ENCODE results near the gene PLCB1. TPM values are rescaled to one million over a fixed set of nuclear protein-coding genes. Genes with fewer than 3 reads are reported as not detected.

PLCB1 gene
- total RNA-seq, 1 donor from 2014 or later: 37.4 TPM

- Mint-ChIP-seq H3K4me3 (ENCODE audit: unreplicated experiment) (no peak overlapping the region), H3K27me3 (ENCODE audit: unreplicated experiment) (no peaks in the 10 kb centered on the region), H3K9me3 (ENCODE audit: unreplicated experiment) (no peaks in the 10 kb centered on the region), H3K36me3 (ENCODE audit: unreplicated experiment) (no peaks in the 10 kb centered on the region), H3K27ac (ENCODE audit: unreplicated experiment) (no peak overlapping the region), H3K4me1 (ENCODE audit: low read depth, unreplicated experiment) (no peaks in the 10 kb centered on the region)
- no peak for DNase-seq
- TF ChIP-seq, protein P1, sequence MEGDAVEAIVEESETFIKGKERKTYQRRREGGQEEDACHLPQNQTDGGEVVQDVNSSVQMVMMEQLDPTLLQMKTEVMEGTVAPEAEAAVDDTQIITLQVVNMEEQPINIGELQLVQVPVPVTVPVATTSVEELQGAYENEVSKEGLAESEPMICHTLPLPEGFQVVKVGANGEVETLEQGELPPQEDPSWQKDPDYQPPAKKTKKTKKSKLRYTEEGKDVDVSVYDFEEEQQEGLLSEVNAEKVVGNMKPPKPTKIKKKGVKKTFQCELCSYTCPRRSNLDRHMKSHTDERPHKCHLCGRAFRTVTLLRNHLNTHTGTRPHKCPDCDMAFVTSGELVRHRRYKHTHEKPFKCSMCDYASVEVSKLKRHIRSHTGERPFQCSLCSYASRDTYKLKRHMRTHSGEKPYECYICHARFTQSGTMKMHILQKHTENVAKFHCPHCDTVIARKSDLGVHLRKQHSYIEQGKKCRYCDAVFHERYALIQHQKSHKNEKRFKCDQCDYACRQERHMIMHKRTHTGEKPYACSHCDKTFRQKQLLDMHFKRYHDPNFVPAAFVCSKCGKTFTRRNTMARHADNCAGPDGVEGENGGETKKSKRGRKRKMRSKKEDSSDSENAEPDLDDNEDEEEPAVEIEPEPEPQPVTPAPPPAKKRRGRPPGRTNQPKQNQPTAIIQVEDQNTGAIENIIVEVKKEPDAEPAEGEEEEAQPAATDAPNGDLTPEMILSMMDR (IDR thresholded peaks at IDR 0.05; ENCODE audit: partially characterized antibody, unreplicated experiment): no peak
These were observed 656.2 kb downstream of the PLCB1 start for GRCh38 chr20:8788275-8788674.

- Mint-ChIP-seq H3K36me3 (ENCODE audit: unreplicated experiment) (no peaks in the 10 kb centered on the region), H3K27ac (ENCODE audit: unreplicated experiment) (no peak overlapping the region), H3K4me1 (ENCODE audit: low read depth, unreplicated experiment) (no peaks in the 10 kb centered on the region), H3K9me3 (ENCODE audit: unreplicated experiment) (no peaks in the 10 kb centered on the region), H3K4me3 (ENCODE audit: unreplicated experiment) (no peak overlapping the region), H3K27me3 (ENCODE audit: unreplicated experiment) (no peaks in the 10 kb centered on the region)
- TF ChIP-seq, protein P1 (IDR thresholded peaks at IDR 0.05; ENCODE audit: partially characterized antibody, unreplicated experiment): no peak
- DNase-seq: no peak
These were observed 656.8 kb downstream of the PLCB1 start for GRCh38 chr20:8788831-8789230.

DNA sequence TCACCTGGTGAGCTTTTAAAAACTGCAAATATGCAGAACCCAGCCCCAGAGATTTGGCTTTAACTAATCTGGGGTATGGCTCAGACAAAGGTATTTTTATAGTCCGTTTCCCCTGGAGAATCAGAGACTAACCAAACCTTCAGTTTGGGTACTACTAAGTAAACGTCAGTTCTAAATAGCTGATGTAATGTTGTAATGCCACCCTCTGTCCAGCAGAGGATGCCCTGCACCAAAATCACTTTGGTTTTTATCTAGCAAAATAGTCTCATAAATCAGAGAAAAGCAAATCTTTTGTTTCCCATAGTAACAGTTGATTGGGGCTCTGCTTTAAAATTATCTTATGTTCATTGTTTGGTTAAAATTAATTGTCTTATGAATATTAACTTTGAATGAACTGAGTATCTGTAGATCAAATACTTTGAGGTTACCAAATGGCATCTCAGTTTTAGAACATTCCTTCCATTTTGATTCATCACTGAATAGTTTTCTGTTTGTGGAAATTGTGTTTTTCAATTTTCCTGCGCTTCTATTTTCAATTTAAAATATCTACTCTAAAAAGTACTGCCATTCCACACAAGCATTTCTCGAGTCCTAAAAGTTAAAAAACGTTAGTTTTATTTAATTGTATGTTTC is 658.5 kb downstream of the PLCB1 start:
- Mint-ChIP-seq H3K9me3 (ENCODE audit: unreplicated experiment) (no peaks in the 10 kb centered on the region), H3K4me3 (ENCODE audit: unreplicated experiment) (no peak overlapping the region), H3K27me3 (ENCODE audit: unreplicated experiment) (no peaks in the 10 kb centered on the region), H3K4me1 (ENCODE audit: low read depth, unreplicated experiment) (no peaks in the 10 kb centered on the region), H3K36me3 (ENCODE audit: unreplicated experiment) (no peaks in the 10 kb centered on the region), H3K27ac (ENCODE audit: unreplicated experiment) (no peak overlapping the region)
- peak; percentile 38 for DNase-seq
- TF ChIP-seq, protein P1 (IDR thresholded peaks at IDR 0.05; ENCODE audit: partially characterized antibody, unreplicated experiment): peak; percentile 100

GRCh38 chr20:8795404-8795803 is 663.3 kb downstream of the PLCB1 start:
- TF ChIP-seq, protein P1 (IDR thresholded peaks at IDR 0.05; ENCODE audit: partially characterized antibody, unreplicated experiment): no peak
- Mint-ChIP-seq H3K4me1 (ENCODE audit: low read depth, unreplicated experiment) (no peaks in the 10 kb centered on the region), H3K27me3 (ENCODE audit: unreplicated experiment) (no peaks in the 10 kb centered on the region), H3K4me3 (ENCODE audit: unreplicated experiment) (no peak overlapping the region), H3K36me3 (ENCODE audit: unreplicated experiment) (no peaks in the 10 kb centered on the region), H3K9me3 (ENCODE audit: unreplicated experiment) (no peaks in the 10 kb centered on the region), H3K27ac (ENCODE audit: unreplicated experiment) (no peak overlapping the region)
- no peak for DNase-seq

- Mint-ChIP-seq H3K27me3 (ENCODE audit: unreplicated experiment) (no peaks in the 10 kb centered on the region), H3K4me3 (ENCODE audit: unreplicated experiment) (no peak overlapping the region), H3K9me3 (ENCODE audit: unreplicated experiment) (no peaks in the 10 kb centered on the region), H3K27ac (ENCODE audit: unreplicated experiment) (no peak overlapping the region), H3K4me1 (ENCODE audit: low read depth, unreplicated experiment) (no peaks in the 10 kb centered on the region), H3K36me3 (ENCODE audit: unreplicated experiment) (no peaks in the 10 kb centered on the region)
- no peak for DNase-seq
- TF ChIP-seq, protein P1 (IDR thresholded peaks at IDR 0.05; ENCODE audit: partially characterized antibody, unreplicated experiment): no peak
These were observed 664.1 kb downstream of the PLCB1 start for GRCh38 chr20:8796088-8796660.
